Measurements from ENCODE around the gene TCF4.
A peak's percentile ranks its signal among the peaks of the same experiment; 100 is the strongest.

The TCF4 gene

DNA sequence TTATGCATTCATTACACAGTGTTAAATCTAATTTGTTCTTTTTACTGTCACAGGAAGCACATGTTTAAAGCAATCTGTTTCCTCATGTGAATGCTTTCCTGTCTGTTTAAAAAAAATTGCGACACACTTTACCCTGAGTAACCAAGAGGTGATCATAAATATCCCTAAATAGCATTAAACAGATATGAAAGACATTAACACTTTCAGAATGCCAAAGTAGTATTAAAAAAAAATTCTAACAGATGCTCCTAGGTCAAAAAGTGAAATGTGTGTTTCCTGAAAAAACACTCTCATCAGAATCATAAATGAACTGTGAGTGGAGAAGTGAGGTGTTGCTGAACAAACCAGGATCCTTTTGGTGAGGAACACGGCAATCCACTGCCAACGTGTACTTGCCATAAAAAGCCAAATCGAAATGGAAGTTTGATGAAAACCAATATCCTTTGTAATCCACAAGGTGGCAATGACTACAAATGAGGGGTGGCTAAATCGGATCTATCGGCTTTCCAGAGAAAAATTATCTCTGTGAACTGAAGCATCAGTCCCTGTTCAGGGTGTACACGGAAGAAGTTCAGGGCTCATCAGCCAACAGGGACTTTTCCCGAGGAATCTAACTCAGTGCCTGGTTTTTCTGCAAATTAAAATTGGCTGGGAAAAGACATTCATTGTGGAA is 248.9 kb downstream of the TCF4 start:
- no peak for DNase-seq

DNA sequence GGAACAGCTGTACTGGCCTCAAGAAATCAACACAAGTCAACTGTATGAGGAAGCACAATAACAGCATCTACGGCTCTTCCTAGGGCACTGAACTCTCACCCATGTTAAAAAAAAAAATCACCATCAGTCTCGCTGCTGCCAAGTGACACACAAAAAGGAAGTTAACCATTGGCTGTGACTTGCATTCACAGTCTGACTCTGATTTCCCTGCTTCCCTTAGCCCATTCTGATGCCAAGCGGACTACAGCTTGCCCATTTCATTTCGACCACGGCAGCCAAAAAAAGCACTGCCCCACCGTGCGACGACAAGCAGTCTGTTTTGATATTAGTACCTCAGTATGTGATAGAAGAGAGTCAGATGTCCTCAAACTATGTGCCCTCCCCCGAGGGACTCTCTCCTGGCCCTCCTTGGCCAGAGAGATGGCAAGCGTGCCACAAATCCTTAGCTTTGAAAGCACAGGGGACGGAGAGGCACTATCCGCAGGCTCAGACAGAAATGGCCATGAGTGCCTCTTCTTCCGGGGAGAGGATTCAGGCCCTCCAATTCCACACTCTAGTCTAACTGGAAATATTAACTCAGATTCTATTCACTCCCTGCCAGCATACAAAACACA is 250.0 kb downstream of the TCF4 start:
- DNase-seq, result no peak

GRCh38 chr18:55337138-55337537 is 250.9 kb downstream of the TCF4 start:
- no peak for DNase-seq

GRCh38 chr18:55336438-55337100 is 251.4 kb downstream of the TCF4 start:
- no peak for DNase-seq

GRCh38 chr18:55334875-55335274 is 253.1 kb downstream of the TCF4 start:
- no peak for DNase-seq

GRCh38 chr18:55331301-55331700 is 256.7 kb downstream of the TCF4 start:
- no peak for DNase-seq

DNA sequence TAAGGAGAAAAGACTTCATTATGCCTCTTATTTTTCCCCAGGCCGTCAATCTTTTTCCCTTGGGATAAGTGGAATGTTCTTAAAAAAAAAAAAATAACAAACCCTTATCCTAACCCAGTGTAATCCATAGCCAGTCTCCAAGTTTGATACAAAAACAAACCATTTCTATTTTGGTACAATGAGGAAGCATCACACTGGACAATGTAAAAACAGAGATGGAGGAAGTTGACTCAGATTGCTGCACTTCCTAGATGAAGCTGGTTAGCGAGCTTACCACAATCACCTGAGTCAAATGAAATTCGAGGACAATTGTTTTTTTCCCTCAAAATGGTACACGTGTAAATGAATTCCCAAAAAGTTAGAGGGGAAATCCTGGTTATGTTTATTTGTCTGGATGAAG is 259.7 kb downstream of the TCF4 start:
- no peak for DNase-seq

DNA sequence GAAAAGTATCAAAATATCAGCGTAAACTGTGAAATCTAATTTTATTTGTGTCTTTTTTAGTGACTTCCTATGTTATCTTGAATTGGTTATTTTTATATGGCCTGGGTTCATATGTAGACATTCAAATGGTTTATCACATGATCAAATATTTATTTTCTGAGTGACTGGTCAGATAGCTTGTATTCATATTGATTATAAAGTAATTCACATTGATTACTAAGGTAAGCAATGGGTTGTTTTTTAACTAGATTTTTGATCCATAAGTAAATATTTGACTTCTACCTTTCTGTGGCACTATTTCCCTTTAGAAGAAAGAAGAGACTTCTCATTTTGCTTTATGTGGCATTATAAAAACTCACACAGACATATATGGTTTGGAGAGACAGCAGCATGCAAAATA is 260.5 kb downstream of the TCF4 start:
- DNase-seq, result no peak

GRCh38 chr18:55326134-55326533 is 261.9 kb downstream of the TCF4 start:
- DNase-seq, result no peak

GRCh38 chr18:55324166-55324565 is 263.8 kb downstream of the TCF4 start:
- DNase-seq, result no peak

- no peak for DNase-seq
These were observed 264.7 kb downstream of the TCF4 start for GRCh38 chr18:55323051-55323994.

GRCh38 chr18:55322178-55322735 is 265.7 kb downstream of the TCF4 start:
- DNase-seq, result no peak

DNA sequence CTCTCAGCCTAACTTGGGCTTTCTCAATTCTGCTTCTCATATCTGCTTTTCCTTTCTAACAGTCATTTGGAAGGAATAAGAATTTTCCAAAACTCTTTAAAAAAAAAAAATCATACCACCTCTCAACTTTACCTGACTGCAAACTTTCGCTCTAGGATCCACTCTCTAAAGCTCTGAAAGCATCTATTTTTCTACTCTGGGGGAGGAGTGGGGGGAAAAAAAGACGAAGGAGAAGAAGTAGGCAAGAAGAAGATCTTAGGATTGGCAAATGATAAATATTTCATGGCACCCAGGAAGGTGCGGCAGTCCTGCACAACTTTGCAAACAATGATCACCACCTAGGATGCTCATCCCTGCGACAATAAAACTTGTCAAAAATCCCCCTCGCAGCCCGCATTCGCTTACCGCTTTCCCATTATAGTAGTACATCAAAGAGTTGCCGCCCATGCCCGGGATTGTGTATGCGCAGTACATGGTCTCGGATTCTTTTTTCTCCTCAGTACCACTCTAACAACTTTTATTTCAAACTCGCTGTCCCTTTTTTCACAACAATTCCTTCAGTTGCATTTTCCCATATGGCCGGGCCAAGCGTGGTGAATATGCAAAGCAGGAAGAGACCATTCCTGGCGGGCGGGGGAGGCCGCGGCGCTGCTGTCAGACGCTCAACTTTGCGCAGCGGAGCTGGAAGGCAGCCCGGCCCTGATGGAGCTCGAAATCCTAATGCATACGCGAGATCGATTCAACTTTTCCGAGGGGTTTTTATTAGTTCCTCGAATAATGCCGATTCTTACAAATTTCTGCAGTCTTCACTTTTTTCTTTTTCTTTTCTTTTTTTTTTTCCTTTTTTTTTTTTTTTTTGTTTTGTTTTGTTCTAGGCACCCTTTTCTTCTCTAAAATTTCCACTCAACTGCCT is 266.5 kb downstream of the TCF4 start:
- peak; percentile 24 for DNase-seq

- no peak for DNase-seq
These were observed 267.3 kb downstream of the TCF4 start for GRCh38 chr18:55320424-55321264.

- DNase-seq, result no peak
These were observed 268.4 kb downstream of the TCF4 start for GRCh38 chr18:55319459-55320193.

DNA sequence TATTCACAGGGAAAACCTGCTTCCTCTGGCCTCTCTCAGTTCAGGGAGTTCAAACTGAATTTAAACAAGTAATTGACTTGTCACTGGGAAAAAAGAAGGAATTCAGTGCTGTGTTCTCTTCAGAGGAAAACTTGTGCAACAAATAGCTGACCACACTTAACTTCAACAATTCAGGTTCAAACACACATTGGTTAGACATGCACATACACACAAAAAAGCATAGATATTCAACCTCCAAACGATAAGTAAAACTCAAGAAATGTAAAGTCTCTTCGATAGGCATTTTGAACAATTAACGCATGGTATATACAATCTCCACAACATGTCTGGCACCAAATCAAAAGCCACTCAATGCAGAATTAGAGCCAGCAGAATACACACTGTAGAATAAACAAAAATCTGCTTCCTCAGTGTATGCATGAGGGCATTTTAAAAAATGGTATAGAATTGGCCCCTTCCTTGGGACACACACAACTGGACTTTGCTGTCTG is 269.0 kb downstream of the TCF4 start:
- no peak for DNase-seq

DNA sequence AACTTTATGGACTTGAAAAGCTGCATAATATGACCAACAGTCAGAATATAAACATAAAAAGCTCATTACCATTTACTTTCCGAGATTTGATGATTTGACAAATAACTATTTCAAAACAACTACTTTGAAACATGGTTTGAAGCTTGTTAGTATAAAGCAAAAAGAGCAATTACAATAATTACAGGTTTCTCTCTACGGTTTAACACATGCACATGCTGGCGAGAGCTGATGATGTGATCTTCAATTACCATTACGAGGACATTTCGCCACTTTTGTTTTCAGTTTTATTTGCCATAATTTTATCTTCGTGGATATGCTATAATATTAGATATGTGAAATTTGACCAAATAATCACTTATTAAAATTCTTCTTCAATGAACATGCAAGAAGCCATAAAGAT is 270.1 kb downstream of the TCF4 start:
- no peak for DNase-seq

DNA sequence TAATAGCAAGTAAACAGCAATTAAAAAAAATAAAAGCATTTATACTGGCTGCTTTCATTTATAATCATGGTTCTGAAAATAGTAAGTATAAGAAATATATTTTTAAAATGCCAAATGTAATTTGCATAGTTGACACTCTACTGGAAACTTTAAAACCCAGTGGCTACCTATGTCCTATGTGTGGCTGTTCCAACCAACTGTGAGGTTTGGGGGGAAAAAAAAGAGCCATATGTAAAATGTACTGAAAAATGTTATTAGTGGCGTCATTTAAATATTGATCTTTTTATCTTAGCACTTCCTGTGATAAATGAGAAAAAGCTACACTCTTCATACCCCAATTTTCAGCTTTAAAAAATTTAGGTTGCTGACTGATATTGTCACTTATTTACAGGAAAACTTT is 270.7 kb downstream of the TCF4 start:
- DNase-seq, result no peak

DNA sequence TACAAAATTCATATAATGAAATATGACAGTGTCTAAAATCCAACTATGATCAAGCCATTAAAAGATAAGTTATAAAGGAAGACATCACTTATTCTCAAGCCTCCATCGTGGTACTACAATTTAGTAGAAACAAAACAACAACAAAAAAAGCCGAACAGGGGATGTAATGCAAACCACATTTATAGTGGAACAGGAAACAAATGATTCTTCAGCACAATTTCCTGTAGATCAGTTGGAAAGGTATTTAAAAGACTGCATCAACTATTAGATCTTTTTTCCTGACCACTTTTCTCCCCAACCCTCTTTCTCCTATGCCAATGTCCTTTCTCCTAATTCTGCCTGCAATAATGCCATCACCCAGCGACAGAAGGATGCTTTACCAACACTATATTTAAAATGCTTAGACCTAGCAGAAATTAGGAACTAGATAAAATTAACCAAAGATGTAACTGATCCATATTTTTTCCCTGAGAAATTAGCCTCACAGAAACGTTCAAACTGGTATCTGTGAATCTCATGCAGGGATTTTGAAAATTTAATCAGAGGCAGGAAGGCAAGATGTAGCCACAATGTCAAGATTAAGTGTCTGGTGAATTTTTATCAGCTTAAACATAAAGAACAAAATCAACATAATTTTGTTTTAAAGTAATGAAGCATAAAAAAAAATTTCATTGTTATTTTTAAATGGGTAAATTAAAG is 271.4 kb downstream of the TCF4 start:
- no peak for DNase-seq
